RWPE1 (cell line): ENCODE results near the gene PARP3.

ENCODE experiments used
- CTCF ChIA-PET: fragments of 350-600 bp; sonication (Branson Sonifier 250); formaldehyde crosslinking; extraction: SDS; loops from one replicate; lab custom pipeline; 2021; lab: Yijun Ruan, JAX
- POLR2A ChIA-PET: fragments of 400-600 bp; formaldehyde crosslinking; extraction: SDS; loops from one replicate; lab custom pipeline; 2020; ENCODE audit warnings: antibody characterized with exemption; ENCODE audit not compliant: low non-redundant PET; lab: Yijun Ruan, JAX
- DNase-seq: peaks from one replicate; pipeline ENCODE4 v3.0.0; 2012; ENCODE audit warnings: low spot score
- H3K27ac ChIP-seq: fragments of 450-650 bp; 2 replicates; pipeline ENCODE4 v1.5.1; 2017
- TF ChIP-seq, protein P1 (sequence below): fragments of 450-650 bp; conservative IDR thresholded peaks from 2 replicates; pipeline ENCODE4 v1.5.1; 2017; ENCODE audit warnings: low read depth, mild to moderate bottlenecking

Gene PARP3

DNA sequence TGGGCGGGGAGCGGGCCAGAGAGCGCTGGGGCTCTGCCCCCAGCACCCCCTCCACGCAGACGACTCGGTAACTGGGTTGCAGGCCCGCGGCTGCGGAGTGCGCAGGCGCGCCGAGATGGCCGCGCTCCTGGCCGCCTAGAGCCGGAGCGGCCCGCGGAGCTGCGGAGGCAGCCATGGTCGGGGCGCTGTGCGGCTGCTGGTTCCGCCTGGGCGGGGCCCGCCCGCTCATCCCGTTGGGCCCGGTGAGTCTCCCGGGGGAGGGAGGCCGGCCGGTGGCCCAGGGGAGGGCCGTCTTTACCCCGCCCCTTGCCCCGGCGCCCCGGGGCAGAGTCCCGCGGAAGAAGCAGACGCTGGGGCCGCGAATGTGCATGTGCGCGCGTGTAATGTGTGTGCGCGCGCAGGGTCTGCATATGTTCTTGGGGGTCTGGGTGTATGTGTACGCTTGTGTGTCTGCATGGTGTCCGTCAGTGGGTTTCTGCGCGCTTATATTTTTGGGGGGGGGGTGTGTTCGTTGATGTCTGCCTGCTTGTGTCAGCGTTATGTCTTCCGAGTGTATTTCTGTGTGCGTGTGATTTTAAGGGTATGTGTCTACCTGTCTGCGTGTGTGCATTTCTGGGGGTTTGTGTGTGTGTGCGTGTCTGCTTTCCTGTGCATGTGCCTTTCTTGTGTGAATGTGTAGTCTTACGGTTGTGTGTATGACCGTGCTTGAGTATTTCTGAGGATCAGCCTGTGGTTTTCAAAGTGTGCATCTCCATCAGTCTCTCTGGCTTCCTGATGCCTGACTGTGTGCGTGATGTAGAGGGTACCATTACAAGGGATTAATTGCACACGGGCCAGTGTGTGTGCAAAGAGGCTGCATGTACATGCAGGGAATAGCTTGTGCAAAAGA is 33.0 kb downstream of the PARP3 start, which contains the start of gene ABHD14A:
ABHD14A (plus strand) TSS at position 102 of the 889 bp plus-strand sequence; CDS start at position 174, 72 bp downstream.
- peak; percentile 61 for DNase-seq
- H3K27ac ChIP-seq, result peak within 1 kb of the TSS; percentile 91
- ChIA-PET CTCF (no interaction called here), POLR2A (no interaction called here)
- TF ChIP-seq, protein P1, sequence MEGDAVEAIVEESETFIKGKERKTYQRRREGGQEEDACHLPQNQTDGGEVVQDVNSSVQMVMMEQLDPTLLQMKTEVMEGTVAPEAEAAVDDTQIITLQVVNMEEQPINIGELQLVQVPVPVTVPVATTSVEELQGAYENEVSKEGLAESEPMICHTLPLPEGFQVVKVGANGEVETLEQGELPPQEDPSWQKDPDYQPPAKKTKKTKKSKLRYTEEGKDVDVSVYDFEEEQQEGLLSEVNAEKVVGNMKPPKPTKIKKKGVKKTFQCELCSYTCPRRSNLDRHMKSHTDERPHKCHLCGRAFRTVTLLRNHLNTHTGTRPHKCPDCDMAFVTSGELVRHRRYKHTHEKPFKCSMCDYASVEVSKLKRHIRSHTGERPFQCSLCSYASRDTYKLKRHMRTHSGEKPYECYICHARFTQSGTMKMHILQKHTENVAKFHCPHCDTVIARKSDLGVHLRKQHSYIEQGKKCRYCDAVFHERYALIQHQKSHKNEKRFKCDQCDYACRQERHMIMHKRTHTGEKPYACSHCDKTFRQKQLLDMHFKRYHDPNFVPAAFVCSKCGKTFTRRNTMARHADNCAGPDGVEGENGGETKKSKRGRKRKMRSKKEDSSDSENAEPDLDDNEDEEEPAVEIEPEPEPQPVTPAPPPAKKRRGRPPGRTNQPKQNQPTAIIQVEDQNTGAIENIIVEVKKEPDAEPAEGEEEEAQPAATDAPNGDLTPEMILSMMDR, result no peak

DNA sequence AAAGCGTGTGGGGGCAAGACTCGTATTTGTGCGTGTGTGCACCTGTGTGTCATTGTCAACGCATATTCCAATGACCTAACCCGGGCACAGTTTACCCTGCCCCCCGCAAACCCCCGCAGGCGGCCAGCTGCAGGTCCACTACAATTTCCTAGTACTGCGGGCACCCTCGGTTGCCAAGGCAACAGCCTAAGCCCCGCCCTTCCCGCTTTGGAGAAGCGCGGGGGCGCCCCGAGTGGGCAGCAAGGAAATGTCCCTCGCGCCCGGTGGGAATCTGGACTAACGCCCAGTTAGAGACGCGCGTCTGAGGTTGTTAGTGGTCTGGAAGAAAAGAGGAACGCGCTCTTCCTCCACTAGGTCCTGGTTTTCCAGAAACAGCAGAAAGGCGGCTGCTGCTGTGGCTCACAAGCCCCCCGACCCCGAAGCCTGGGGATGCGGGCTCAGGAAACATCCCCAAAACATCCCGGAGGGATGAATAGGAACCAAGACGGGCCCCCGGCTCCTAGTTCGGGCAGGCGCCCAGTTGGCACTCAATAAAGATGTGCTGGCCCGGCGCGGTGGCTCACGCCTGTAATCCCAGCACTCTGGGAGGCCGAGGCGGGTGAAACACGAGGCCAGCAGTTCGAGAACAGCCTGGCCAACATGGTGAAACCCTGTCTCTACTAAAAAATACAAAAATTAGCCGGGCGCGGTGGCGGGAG is 33.8 kb downstream of the PARP3 start:
- H3K27ac ChIP-seq, result peak overlapping the region; percentile 91
- TF ChIP-seq, protein P1, result no peak
- CTCF ChIA-PET, result no interaction called here
- DNase-seq, result no peak
- POLR2A ChIA-PET, result interaction anchor here (0.6 kb wide), 1 partner anchor 11 kb away, joined by 3 read pairs; no protein-coding TSS in a partner anchor

DNA sequence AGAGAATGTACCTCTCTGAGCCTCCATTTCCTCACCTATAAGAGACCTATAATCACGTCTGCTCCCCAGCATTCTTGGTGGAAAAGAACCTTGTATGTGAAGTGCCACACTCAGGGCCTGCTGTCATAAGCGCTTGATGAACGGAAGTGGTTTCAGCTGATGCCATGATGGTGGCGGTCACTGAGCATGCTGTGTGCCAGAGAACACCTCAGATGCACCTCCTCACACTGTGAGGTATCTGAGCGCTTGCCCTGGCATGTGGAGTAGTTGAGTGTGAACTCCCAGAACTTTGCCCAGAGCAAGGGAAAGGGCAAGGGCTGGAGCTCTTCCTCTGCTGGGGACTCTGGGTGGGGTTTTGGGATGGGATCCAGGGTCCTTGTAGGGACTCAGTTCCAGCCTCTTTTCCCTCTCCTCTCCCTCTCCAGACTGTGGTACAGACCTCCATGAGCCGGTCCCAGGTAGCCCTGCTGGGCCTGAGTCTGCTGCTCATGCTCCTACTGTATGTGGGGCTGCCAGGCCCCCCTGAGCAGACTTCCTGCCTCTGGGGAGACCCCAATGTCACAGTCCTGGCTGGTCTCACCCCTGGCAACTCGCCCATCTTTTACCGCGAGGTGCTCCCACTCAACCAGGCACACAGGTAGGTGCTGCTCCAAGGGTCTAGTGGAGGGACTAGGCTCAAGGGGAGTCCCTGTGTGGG is 35.4 kb downstream of the PARP3 start:
- peak overlapping the region; percentile 91 for H3K27ac ChIP-seq
- ChIA-PET CTCF (no interaction called here), POLR2A (no interaction called here)
- no peak for DNase-seq
- TF ChIP-seq, protein P1, result no peak

DNA sequence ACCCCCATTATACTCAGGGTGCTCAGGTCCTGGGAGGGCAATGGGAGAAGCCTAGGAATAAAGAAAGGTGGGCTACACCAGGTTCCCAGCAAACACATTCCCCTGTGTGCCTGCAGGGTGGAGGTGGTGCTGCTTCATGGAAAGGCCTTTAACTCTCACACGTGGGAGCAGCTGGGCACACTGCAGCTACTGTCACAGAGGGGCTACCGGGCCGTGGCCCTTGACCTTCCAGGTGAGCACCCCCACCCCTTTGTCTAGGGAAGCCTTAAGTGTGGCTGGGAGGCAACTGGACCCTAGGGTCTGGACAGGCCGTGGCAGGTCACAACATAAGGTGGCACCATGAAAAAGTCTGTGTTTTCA is 36.0 kb downstream of the PARP3 start:
- TF ChIP-seq, protein P1, result no peak
- ChIA-PET POLR2A (no interaction called here), CTCF (no interaction called here)
- DNase-seq, result no peak
- peak overlapping the region; percentile 91 for H3K27ac ChIP-seq

DNA sequence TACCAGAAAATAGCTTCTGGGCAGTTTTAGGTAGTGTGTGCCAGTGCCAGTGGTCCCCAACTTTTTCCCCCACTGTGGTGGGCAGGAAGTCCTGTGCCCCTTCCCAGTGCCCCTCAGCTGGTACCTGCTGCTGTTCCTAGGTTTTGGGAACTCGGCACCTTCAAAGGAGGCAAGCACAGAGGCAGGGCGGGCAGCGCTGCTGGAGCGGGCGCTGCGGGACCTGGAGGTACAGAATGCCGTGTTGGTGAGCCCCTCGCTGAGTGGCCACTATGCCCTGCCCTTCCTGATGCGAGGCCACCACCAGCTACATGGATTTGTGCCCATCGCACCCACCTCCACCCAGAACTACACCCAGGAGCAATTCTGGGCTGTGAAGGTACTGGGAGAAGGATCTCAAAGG is 38.1 kb downstream of the PARP3 start:
- no peak for DNase-seq
- POLR2A ChIA-PET, result no interaction called here
- TF ChIP-seq, protein P1, result no peak
- H3K27ac ChIP-seq, result peak overlapping the region; percentile 98
- CTCF ChIA-PET, result no interaction called here

DNA sequence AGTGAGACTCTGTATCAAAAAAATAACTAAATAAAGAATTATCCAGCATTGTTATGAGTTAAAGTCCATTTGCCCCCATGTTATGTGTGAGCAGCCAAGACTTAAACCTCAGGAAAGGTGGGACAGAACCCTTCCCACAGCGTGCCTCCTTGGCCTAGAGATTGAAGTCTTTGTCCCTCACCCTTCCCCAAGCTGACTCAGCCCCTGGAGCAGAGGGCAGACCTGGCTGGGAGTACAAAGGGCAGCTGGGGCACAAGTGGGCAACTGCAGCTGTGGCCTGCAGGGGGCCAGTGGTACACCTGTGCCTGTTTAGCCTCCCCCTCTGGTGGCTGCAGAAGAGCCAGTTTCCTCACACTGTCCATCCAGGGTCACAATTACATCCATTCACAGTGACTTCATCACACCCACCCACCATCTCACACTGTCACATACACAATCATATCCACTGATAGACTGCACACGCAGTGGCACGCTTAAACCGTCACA is 40.2 kb downstream of the PARP3 start:
- peak; percentile 57 for DNase-seq
- ChIA-PET POLR2A (interaction anchor here (0.7 to 1.1 kb wide), 3 partner anchors 8 to 467 kb away, joined by 3 to 5 read pairs (median 3); partner anchors contain the start of gene ABHD14B), CTCF (interaction anchor here (0.6 kb wide), 2 partner anchors 9 to 20 kb away, joined by 3 to 4 read pairs; partner anchors contain the start of gene ABHD14B)
- TF ChIP-seq, protein P1, result peak; percentile 54
- H3K27ac ChIP-seq, result peak overlapping the region; percentile 98
